HL-60 (cell line): ENCODE data around the gene ANGPTL2.

ENCODE experiments used
- DNase-seq, 2 experiments: peaks; one replicate each; pipeline ENCODE4 v3.0.0-alpha.2; 2010 to 2020; ENCODE audit warnings: low read depth in 1 of 2, low spot score in 1 of 2
- H3K27ac ChIP-seq: fragments of 250-450 bp; sonication (Bioruptor Pico); replicated peaks from 2 replicates; pipeline ENCODE4 v1.5.1; 2020; ENCODE audit warnings: mild to moderate bottlenecking, moderate library complexity
- H3K27me3 ChIP-seq: fragments of 250-450 bp; sonication (Bioruptor Pico); 2 replicates; pipeline ENCODE4 v1.5.1; 2021; ENCODE audit warnings: mild to moderate bottlenecking, moderate library complexity; ENCODE audit not compliant: insufficient read depth, poor library complexity, severe bottlenecking
- H3K4me3 ChIP-seq: replicated peaks from 2 replicates; pipeline ENCODE4 v1.5.1; 2011; ENCODE audit warnings: mild to moderate bottlenecking, control low read depth, low read length; ENCODE audit not compliant: insufficient read depth
- GABPA ChIP-seq: IDR thresholded peaks from 2 replicates; pipeline ENCODE4 v1.6.1; 2012; ENCODE audit warnings: low read depth
- POLR2AphosphoS5 ChIP-seq: IDR thresholded peaks from 2 replicates; pipeline ENCODE4 v1.6.1; 2012; ENCODE audit warnings: low read depth
- SPI1 ChIP-seq: IDR thresholded peaks from 2 replicates; pipeline ENCODE4 v1.6.1; 2012; ENCODE audit warnings: low read depth, mild to moderate bottlenecking, borderline replicate concordance
- TF ChIP-seq, protein P1 (sequence below): IDR thresholded peaks from 2 replicates; pipeline ENCODE4 v1.6.1; 2012; ENCODE audit warnings: low read depth; ENCODE audit not compliant: insufficient replicate concordance
- TF ChIP-seq, protein P2 (sequence below): IDR thresholded peaks from one replicate; pipeline ENCODE4 v1.5.1; 2011; ENCODE audit warnings: low read length, control low read depth, inconsistent platforms; ENCODE audit not compliant: insufficient read depth

The ANGPTL2 gene

DNA sequence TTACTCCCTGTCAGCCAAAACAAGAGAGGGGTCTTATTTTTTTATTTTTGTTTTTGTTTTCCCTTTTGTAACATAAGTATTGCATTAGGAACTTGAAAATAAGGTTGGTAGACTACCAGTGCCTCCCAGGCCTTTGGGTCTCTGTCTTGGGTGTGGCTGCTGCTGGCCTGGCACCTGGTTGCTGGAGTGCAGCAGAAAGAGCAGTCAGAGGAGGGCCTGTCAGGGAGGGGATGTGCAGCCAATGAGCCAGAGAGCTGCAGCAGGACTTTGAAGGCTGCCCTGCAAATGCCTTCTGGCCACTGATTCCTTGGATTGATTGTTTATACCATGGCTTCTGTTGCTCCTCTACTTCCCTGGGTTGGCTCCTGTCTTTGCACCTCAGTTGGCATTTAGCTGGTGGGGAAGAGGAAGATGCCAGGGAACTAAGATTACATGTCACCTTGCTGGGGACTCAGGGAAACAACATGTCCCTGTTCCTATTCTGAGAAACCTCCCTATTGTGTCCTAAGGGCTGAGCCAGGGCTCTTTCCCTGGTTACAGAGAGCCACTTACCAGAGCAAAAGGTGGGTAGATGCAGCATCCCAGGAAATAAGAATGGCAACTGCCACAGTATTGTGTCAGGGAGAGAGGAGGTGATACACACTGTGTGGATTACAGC, 66.6 kb downstream of the ANGPTL2 start:
- TF ChIP-seq, protein P1, sequence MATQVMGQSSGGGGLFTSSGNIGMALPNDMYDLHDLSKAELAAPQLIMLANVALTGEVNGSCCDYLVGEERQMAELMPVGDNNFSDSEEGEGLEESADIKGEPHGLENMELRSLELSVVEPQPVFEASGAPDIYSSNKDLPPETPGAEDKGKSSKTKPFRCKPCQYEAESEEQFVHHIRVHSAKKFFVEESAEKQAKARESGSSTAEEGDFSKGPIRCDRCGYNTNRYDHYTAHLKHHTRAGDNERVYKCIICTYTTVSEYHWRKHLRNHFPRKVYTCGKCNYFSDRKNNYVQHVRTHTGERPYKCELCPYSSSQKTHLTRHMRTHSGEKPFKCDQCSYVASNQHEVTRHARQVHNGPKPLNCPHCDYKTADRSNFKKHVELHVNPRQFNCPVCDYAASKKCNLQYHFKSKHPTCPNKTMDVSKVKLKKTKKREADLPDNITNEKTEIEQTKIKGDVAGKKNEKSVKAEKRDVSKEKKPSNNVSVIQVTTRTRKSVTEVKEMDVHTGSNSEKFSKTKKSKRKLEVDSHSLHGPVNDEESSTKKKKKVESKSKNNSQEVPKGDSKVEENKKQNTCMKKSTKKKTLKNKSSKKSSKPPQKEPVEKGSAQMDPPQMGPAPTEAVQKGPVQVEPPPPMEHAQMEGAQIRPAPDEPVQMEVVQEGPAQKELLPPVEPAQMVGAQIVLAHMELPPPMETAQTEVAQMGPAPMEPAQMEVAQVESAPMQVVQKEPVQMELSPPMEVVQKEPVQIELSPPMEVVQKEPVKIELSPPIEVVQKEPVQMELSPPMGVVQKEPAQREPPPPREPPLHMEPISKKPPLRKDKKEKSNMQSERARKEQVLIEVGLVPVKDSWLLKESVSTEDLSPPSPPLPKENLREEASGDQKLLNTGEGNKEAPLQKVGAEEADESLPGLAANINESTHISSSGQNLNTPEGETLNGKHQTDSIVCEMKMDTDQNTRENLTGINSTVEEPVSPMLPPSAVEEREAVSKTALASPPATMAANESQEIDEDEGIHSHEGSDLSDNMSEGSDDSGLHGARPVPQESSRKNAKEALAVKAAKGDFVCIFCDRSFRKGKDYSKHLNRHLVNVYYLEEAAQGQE: no peak
- H3K4me3 ChIP-seq: no peak overlapping the region
- no peak for DNase-seq
- H3K27me3 ChIP-seq: no peaks in the 10 kb centered on the region
- no peak overlapping the region for H3K27ac ChIP-seq

DNA sequence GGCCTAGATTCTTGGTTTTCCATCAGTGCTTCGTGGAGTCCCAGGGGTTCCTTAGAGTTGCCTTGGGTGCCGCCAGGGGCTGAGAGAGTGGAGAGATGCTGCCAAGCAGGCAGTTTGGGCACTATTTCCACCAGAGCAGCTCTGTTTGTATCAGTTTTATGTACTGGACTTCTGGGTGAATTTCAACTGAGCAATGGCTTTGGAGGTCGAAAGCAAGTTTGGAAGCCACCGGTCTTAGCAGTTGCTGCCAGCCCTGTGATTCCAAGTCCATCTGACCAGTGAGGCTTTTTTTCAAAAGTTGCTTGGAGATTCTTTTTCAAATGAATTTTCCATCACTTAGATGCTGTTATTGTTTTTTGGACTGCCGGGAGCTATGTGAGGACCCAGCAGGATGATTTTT, 68.5 kb downstream of the ANGPTL2 start:
- DNase-seq: no peak

DNA sequence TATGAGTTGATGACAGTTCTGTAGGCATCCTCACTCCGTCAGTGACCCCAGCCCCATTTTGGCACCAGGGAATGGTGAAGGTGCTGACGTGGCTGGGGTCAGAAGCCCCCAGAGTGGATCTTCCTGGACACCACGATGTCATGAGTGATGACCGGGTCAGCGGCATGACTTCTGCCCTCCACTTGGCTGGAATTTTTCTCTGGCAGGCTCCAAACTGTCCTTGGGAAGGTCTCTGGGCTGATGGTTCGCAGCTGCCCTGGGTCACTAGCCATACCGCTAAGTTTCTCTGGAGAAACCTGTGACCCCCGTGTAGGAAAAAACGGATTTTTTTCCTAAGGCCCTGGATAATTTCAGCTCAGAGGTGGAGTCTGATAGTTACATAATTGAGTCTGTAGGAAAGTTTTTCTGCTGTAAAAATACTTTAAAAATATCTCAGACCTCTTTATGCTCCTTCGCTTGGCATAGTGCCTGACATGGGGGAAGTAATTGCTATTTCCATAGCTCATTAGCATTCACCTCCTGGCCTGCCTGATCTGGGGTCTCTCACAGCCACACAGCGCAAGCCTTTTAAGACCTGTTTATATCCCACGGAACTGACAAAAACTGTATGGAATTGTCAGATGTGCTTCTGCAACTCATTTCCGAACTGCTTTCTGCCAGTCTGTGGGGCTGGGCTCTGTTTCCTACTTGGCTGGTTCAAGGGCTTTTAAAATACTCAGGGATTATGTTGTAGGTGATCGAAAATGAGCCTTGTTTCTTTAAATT, 69.2 kb downstream of the ANGPTL2 start:
- Histone ChIP-seq H3K27ac (no peak overlapping the region), H3K27me3 (no peaks in the 10 kb centered on the region), H3K4me3 (no peak overlapping the region)
- DNase-seq: no peak
- no peak for TF ChIP-seq POLR2AphosphoS5
- TF ChIP-seq, protein P2, sequence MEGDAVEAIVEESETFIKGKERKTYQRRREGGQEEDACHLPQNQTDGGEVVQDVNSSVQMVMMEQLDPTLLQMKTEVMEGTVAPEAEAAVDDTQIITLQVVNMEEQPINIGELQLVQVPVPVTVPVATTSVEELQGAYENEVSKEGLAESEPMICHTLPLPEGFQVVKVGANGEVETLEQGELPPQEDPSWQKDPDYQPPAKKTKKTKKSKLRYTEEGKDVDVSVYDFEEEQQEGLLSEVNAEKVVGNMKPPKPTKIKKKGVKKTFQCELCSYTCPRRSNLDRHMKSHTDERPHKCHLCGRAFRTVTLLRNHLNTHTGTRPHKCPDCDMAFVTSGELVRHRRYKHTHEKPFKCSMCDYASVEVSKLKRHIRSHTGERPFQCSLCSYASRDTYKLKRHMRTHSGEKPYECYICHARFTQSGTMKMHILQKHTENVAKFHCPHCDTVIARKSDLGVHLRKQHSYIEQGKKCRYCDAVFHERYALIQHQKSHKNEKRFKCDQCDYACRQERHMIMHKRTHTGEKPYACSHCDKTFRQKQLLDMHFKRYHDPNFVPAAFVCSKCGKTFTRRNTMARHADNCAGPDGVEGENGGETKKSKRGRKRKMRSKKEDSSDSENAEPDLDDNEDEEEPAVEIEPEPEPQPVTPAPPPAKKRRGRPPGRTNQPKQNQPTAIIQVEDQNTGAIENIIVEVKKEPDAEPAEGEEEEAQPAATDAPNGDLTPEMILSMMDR: no peak
- no peak for TF ChIP-seq GABPA
- no peak for TF ChIP-seq SPI1
- TF ChIP-seq, protein P1: no peak

More for the DNA sequence above, 68.5 kb downstream of the ANGPTL2 start:
- TF ChIP-seq POLR2AphosphoS5: no peak
- TF ChIP-seq SPI1: no peak
- TF ChIP-seq GABPA: no peak
- TF ChIP-seq, protein P1: no peak
- TF ChIP-seq, protein P2: no peak
- Histone ChIP-seq H3K27ac (no peak overlapping the region), H3K4me3 (no peak overlapping the region), H3K27me3 (no peaks in the 10 kb centered on the region)
